ENCODE data around the gene SACM1L.

Gene SACM1L

GRCh38 chr3:45772341-45773035, 83.3 kb downstream of the SACM1L start:
- Mint-ChIP-seq H3K9me3 (peaks cover 3% of the 10 kb centered on the region), H3K4me3 (no peak overlapping the region), H3K27me3 (ENCODE audit: low read depth, poor library complexity) (peaks cover 24% of the 10 kb centered on the region), H3K4me1 (no peaks in the 10 kb centered on the region), H3K36me3 (ENCODE audit: low read depth) (no peaks in the 10 kb centered on the region), H3K27ac (no peak overlapping the region)
- DNase-seq = no peak
- no peak for TF ChIP-seq CTCF (IDR thresholded peaks at IDR 0.05)

GRCh38 chr3:45773072-45773471, 83.9 kb downstream of the SACM1L start:
- Mint-ChIP-seq H3K4me3 (no peak overlapping the region), H3K9me3 (no peaks in the 10 kb centered on the region), H3K4me1 (peaks cover 1% of the 10 kb centered on the region), H3K27me3 (ENCODE audit: low read depth, poor library complexity) (peaks cover 27% of the 10 kb centered on the region), H3K27ac (no peak overlapping the region), H3K36me3 (ENCODE audit: low read depth) (no peaks in the 10 kb centered on the region)
- no peak for TF ChIP-seq CTCF (IDR thresholded peaks at IDR 0.05)
- no peak for DNase-seq

- Mint-ChIP-seq H3K4me1 (peaks cover 9% of the 10 kb centered on the region), H3K4me3 (no peak overlapping the region), H3K9me3 (no peaks in the 10 kb centered on the region), H3K27ac (no peak overlapping the region), H3K27me3 (ENCODE audit: low read depth, poor library complexity) (peaks cover 27% of the 10 kb centered on the region), H3K36me3 (ENCODE audit: low read depth) (no peaks in the 10 kb centered on the region)
- no peak for TF ChIP-seq CTCF (IDR thresholded peaks at IDR 0.05)
- DNase-seq = no peak
Measured at GRCh38 chr3:45773714-45774449, 84.7 kb downstream of the SACM1L start.

- Mint-ChIP-seq H3K27me3 (ENCODE audit: low read depth, poor library complexity) (peaks cover 21% of the 10 kb centered on the region), H3K27ac (no peak overlapping the region), H3K36me3 (ENCODE audit: low read depth) (no peaks in the 10 kb centered on the region), H3K4me1 (peaks cover 9% of the 10 kb centered on the region), H3K4me3 (no peak overlapping the region), H3K9me3 (no peaks in the 10 kb centered on the region)
- DNase-seq = no peak
- no peak for TF ChIP-seq CTCF (IDR thresholded peaks at IDR 0.05)
Measured at GRCh38 chr3:45774581-45775521, 85.7 kb downstream of the SACM1L start.

- peaks cover 9% of the 10 kb centered on the region for H3K4me1 Mint-ChIP-seq
- no peak overlapping the region for H3K27ac Mint-ChIP-seq
- no peak for TF ChIP-seq CTCF (IDR thresholded peaks at IDR 0.05)
- no peaks in the 10 kb centered on the region for H3K36me3 Mint-ChIP-seq (ENCODE audit: low read depth)
- no peak for DNase-seq
- H3K9me3 Mint-ChIP-seq = no peaks in the 10 kb centered on the region
- no peak overlapping the region for H3K4me3 Mint-ChIP-seq
- peaks cover 17% of the 10 kb centered on the region for H3K27me3 Mint-ChIP-seq (ENCODE audit: low read depth, poor library complexity)
Measured at GRCh38 chr3:45775571-45776300, 86.5 kb downstream of the SACM1L start.

Data from nephron progenitor cell (in vitro differentiated cells).